T-helper 1 cell treated with Interleukin-12 subunit alpha and Interleukin-12 subunit beta and Interleukin-4 antibody, amounts not matched to agents 30 ng/mL and 1 ng/mL, for 36 hours (primary cell): ENCODE data around the gene ASB13. TPM values are rescaled to one million over a fixed set of nuclear protein-coding genes. Genes with fewer than 3 reads are reported as not detected.
"Not testable (repeated sequence)": the region's sequence is repeated elsewhere in the genome, so short reads cannot be mapped to it uniquely, and the experiment has no call there.

Source experiments
- intact Hi-C: fragments of 100-400 bp; cut with micrococcal nuclease; formaldehyde crosslinking; loops from one replicate; pipeline ENCODE4 v1.15.1; 2024
- total RNA-seq: library from RNA; stranded (reverse); gene quantifications from 2 replicates; pipeline ENCODE4 v1.2.3, GENCODE V29; 2022

ASB13 gene
- total RNA-seq, 1 donor from 2014 or later = 6.3 TPM

DNA sequence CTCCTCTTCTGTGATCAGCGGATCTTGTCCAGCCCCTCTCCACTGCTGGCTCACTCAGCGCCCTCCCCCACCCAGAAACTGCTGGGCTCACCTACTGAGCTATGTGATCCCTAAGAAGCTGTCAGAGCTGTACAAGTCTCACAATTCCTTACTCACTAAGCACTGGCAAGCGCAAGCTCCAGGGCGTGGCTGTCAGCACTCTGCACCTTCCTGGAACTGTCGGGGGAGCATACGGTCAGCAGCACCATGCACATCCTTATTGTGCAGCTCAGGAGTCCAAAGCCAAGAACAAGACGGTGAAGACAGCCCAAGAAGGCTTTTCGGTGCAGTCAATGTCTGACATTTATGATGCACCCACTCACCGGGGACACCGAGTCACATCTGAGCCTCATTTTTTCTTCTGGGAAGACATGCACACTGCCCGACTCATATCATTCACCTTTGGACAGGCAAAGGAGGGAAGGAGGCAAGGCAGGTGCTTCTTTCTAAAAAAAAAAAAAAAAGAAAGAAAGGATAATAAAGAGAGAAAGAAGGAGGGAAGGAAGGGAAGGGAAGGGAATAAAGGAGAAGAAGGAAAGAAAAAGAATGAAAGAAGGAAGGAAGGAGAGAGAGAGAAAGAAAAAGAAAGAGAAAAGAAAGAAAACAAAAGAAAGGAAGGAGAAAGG lies 56.3 kb downstream of the ASB13 start:
- intact Hi-C loops = no loop called here

DNA sequence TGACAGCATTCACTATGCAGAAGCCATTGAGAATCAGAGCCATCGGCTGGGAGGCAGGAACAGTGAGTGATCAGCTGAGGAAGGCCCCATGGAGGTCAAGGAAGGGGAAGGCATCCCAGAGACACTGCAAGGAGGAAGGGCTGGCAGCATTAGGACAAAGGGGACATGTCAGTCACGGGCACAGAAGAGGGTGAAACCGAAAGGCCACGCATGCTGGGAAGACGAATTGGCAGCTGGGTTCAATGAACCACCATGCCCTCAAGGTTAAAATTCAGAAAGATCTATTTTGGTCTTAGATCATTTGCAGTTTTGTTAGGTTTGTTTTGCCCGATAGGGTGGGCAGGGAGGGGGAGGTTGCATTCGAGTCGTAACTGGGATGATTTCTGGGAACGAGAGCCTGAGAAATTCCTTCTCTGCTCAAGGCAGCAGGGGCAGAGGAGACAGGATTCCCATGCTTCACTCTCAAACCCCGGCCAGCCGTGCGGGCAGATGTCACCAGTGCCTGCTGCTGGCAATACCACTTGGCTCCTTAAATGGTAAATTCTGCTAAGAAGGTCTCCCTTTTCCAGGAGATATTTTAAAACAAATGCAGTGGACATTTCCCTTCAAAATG lies 57.7 kb downstream of the ASB13 start:
- intact Hi-C loops = no loop called here

DNA sequence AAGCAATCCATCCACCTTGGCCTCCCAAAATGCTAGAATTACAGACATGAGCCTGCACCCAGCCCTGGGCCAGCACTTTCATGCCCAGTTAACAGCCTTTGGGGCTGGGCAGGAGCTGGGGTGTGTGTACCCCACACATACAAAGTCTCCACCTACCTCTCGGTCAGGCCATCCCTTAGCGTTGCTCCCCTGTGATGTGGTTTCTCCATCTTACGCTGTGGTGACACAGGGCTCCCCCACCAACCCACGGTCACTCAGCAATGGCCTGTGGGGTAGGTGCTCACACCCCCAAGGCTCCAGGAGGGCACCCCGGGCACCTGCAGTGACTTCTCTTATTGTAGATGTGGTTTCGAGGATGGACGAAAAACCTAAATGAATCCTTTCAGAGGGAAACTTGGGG lies 58.8 kb downstream of the ASB13 start:
- intact Hi-C loops = no loop called here

DNA sequence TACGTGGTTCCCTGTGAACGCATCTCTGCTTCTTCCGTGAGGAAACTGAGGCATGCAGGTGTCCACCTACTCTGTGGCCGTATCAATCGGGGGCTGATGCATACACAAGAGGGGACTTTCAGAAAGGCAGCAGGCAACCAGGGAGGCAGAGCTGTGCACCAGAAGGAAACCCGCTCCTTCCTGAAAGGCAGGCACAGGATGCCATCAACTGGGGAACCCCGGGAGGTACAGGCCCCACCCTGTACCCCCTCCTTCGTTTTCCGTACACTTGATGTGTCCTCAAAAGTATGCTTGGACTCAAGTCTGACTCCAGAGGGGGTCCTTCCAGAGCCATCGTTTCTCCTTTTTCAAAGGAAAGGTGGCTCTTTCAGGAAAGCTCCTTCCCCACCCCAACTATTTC lies 59.5 kb downstream of the ASB13 start:
- intact Hi-C loops = no loop called here

DNA sequence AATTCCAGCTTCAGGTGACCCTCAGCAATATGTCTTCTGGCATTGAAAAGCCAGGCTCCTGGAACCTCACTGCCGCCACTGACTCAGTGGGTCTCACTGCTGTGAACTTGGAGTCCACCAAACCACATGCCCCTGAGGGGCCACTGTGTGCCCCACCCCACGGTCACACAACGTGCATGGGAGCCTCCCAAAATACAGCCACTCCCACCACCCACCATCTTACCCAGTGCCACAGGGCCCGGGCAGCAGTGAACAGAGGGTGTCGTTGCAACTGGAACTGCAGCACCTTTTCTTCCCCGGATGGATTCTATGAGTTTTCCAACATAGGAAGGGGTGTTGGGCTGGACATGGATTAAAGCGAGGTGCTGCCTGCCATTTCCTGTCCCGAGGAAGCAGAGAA lies 60.1 kb downstream of the ASB13 start:
- intact Hi-C loops = no loop called here

DNA sequence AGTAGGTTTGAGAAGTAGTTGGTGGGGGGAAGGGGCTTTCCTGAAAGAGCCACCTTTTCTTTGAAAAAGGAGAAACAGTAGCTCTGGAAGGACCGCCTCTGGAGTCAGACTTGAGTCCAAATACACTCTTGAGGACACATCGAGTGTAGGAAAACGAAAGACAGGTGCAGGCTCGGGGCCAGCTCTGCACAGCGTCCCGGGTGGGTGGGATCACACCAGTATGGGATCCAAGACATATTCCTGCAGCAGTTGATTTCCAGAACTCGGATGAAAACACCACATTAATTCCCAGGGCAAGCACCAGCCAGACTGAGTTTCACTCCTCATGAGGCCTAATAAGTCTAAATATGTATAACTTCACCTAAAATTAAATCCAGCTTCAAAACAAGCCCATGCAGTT lies 61.4 kb downstream of the ASB13 start:
- intact Hi-C loops = no loop called here

DNA sequence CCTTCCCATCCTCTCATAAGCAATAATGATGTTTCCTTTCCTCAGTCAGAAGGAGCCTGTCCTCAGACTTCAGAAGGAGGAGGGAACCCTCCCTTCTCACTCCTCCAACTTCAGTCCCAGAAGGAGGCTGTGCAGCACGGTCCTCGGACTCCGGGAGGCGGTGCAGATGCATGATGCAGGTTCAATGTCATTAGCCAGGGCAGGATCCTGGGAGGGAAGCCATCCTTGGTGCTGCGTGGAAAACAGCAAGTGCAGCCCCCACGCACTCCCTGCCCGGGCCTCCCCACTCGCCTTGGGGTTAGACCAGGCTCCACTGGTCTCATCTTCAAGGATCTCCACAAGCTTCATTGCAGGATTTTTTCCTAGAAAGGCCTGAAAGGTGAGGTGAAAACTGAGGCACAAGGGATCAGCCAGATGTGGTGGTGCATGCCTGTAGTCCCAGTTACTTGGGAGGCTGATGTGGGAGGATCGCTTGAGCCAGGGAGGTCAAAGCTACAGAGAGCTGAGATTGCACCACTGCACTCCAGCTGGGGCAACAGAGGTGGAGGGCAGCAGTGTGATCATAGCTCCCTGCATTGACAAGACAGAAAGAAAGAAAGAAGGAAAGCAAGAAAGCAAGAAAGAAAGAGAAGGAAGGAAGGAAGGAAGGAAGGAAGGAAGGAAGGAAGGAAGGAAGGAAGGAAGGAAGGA lies 62.0 kb downstream of the ASB13 start:
- intact Hi-C loops = no loop called here

DNA sequence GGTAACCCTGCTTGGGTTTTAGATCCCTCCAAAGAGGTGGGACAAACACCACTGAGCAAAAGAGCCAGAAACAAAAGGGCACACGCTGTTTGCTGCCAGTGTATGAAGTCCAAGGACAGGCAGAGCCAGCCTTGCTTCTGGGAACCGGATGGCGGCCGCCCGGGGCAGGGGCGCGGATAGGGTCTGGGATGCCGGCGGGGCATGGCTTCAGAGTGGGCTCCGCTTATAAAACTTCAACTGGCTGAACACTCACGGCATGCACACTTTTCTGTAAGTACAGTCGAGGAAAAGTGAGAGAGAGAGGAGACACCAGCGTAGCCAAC lies 62.6 kb downstream of the ASB13 start:
- intact Hi-C loops = no loop called here

DNA sequence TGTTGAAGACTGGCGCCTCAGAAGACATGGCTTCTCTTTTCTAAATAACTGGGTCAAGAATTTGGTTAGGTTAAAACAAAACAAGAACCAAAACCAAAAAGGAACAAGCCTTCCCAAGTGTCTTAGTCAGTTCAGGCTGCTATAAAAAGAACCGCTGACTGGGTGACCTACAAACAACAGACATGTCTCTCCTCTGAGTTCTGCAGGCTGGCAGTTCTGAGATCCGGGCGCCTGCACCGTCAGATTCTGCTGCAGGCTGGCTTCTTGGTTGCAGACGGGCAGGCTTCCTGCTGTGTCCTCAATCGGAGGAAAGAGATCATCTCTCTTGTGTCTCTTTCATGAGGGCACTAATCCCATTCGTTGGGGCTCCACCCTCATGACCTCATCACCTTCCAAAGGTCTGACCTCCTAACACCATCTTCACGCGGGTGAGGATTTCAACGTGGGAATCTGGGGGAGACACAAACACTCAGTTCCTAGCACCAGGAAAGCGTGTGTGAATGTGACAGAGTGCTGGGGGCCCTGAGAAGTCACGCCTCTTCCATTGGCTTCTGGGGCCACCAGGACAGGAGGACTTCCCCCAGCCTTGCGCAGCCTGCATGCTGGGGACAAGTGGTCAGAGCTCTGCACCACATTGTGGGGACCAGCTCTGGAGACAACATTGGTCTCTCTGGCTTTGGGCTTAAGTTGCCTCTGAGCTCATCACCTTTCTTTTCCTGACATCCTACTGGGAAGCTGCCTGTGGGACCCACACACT lies 63.1 kb downstream of the ASB13 start:
- intact Hi-C loops = no loop called here

DNA sequence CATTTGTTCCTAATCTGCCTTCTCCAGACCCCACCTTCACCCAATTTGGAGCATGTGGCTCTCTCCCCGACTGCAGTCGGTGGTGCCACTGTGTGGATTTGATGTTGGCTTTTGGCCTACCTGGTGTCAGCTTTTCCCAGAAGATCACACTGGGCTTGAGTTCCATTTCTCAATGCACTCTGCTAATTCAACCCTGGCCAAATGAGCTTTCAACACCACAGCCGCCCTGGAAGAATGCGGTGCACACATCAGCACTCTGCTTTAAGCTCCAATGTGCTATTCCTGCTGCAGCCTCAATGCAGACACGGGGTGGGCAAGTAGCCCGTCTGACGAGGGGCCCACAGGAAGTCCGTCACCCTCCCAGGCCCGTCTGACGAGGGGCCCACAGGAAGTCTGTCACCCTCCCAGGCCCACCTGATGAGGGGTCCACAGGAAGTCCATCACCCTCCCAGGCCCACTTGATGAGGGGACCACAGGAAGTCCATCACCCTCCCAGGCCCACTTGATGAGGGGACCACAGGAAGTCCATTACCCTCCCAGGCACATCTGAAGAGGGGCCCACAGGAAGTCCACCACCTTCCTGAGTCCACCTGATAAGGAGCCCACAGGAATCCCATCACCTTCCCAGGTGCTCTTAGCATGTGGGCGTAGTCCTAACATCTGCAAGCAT lies 64.4 kb downstream of the ASB13 start:
- intact Hi-C loops = no loop called here

DNA sequence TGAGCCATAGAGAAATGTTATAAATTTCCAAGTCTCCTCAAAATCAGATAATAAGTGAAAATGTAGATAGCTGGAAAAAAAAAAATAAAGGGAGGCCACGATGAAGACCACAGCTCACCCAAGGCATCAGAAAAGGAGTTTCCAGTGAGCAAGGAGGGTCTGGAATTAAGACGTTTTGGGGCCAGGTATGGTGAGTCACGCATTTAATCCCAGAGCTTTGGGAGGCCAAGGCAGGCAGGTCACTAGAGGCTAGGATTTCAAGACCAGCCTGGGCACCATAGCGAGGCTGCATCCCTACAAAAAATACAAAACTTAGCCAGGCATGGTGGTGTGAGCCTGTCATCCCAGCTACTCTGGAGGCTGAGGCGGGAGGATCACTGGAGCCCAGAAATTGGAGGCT lies 65.5 kb downstream of the ASB13 start:
- intact Hi-C loops = no loop called here

DNA sequence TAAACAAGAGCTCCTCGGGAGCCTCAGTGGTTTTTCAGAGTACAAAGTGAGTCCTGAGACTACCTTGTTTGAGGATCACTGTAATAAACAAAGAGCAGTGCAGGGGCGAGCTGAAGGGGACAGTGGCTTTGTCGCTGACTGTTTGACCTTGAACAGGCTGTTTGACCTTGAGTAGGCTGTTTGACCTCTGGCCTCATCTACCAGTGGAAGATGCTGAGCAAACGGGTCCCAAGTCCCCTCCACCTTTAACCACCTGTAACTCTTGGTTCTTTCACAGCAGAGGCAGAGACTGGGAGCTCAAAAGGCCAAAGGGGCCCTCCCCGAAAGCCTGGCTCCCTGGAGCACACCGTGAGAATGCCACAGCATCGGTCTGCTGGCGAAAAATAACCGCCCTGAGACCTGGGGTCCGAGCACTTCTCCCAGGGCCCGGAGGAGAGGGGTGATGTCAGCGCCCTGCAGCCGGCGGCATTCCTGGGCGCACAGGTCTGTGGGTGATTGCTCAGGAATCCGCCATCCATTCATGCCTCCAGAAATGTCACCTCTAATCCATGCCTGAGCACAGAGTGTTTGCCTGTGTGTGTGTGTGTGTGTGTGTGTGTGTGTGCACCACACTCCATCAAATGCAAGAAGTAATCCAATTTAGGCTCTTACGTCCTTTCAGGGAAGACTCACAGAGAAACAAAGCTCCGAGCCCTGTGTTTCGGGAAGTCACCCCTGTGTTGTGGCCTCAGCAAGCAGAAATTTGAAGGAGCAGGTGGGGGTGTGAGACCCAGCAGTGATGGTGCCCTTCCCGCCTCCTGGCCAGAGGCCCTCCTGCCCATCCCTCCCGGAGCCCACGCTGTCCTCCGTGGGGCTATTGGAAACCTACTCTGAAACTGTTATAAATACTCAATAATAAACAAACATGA lies 66.5 kb downstream of the ASB13 start:
- intact Hi-C loops = no loop called here

DNA sequence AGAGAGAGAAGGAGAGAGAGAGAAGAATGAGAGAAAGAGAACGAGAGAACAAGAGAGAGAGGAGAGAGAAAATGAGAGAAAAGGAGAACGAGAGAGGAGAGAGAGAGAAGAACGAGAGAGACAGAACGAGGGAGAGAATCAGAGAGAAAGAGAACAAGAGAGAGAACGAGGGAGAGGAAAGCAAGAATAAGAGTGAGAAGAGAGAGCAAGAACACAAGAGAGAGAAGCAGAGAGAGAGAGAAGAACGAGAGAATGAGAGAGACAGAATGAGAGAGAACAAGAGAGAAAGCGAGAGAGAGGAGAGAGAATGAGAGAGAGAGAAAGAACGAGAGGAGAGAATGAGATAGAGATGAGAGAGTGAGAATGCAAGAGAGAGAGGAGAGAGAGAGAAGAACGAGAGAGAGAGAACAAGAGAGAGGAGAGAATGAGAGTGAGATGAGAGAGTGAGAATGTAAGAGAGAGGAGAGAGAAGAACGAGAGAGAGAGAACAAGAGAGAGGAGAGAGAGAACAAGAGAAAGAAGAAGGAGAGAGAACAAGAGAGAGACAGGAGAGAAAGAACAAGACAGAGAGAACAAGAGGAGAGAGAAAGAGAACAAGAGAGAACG lies 68.2 kb downstream of the ASB13 start:
- intact Hi-C loops = no loop called here

DNA sequence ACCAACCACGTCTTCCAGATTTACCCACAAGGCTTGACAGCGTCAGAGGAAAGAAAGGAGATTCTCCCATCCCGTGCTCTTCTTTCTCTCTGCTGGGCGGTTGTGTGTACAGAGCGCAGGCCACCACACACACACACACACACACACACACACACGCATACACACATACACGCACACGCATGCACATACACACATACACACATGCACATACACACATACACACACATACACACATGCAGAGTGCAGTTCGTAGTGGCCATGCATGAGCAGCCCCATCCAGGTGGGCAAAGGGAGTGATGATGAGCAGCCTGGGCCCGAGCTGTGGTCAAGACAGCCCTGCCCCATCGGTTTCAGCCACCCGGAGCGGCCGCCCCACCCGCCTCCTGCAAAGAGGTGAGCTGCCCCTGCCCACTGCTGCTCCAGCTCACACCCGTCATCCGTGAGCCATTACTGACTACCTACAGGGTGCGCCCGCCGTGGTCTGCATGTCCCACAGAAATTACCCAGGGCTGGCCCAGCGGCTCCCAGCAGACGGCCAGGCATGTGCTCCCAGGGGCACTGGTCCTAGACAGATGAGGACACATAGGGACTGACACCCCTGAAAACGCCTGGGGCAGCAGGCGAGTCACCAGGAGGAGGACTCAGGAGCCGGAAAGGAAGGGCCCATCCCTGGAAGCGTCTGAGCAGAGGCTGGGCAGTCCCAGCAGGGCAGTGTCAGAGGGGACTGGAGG lies 69.6 kb downstream of the ASB13 start:
- intact Hi-C loops = no loop called here

DNA sequence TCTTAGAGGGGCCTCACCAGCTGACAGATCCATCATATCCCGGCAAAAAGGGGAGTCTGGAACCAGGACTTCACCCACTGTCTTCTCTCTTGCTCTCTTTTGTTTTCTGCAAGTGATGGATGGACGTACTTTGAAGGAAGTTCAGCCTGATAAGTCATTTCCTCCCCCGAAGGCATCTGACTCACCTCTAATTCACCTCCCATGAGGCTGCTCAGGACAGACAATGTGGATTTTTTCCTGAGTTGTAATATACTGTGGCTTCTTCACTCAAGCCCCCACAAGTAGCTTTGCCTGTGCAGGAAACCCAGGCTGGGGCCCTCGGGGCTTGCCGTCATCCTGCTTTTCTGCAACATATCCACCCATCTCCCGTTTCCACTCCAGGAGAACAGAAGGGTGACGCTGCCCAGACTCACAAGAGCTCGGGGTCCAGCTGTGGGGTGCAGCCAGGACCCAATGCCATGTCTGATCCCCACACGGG lies 70.4 kb downstream of the ASB13 start:
- intact Hi-C loops = no loop called here

DNA sequence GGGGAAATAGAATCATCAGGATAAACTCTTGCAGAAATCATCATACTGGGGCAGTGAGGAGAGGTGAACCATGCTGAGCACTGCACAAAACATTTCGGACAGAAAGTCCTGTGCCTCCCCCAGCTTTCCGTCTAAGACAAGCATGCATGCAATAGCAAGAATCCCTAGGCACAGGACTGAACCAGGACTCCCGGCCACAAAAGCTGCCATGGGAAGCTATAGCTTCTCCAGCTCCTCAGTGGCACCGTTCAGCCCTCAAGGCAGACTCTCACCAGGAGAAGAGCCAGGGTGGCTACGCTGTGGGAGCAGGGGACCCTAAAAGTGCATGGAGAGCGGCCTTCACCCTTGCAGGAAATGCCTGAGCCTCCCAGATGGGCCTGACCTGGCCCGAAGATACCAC lies 70.8 kb downstream of the ASB13 start:
- intact Hi-C loops = no loop called here

DNA sequence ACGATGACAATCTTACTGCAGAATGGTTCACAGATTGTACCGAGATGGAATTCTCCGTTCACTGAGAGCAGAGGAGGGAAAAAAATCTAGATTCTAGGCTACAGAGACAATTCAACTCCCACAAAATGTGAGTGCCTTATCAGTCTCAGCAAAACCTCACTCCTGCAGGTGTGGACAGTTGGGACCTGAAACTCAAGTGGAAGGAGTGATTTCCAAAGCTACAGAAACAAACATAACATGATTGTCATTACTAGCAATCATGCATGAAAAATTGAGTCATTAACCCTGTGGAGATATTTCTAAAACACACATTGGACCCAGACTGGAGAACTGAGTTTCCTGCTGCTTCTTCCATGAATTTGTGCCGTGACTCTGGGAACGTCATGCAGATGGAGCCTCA lies 71.3 kb downstream of the ASB13 start:
- intact Hi-C loops = no loop called here

DNA sequence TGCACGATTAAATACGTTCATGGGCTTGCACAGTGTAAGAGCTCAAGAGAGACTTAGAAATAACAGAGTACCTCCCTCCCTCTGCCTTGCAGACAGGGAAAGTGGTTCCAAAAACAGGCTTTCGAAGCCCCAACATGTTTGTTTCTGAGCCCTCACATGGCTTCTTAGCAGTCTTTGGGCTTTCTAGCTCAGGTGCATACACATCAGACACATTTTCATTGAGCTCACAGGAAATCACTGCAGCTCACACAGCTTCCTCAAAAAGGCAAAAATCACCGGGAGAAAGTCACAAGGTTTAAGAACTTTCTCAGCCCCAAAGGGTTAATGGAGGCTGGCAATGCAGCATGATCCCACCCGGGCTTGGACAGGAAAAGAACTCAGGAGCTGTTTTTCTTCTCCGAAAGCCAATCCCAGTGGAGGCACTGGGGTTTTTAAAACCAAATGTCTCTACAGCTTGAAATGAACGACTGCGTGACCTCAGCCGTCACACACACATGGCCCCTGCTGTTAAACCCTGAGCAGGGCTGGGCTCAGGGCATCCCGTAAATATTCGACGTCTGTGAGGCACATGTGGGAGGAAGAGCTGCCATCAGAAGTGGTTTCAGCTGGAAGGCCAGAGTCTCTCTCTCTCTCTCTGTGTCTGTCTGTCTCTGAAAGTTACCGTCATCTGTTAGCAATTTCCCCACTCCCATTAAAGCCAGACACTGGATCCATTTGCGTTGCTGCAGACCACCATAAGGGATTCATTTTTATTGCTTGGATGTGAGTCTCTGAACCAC lies 71.9 kb downstream of the ASB13 start:
- intact Hi-C loops = no loop called here

DNA sequence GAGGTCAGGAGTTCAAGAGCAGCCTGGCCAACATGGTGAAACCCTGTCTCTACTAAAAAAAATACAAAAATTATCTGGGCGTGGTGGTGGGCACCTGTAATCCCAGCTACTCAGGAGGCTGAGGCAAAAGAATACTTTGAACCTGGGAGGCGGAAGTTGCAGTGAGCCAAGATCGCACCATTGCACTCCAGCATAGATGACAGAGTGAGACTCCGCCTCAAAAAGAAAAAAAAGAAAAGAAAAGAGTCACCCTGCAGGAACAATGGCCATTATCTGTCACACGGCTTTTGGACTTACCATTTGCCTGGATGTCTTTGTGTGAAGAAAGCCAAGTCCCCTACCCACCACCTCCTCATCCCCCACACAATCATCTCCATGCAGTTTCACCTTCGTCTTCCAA lies 73.0 kb downstream of the ASB13 start:
- intact Hi-C loops = not testable (repeated sequence)
